Adrenal gland (tissue), 5 donors: ENCODE data around the gene CKS1B.

Source experiments
- POLR2A ChIP-seq, 2 donors: fragments of 450-650 bp; IDR thresholded peaks; one replicate each; pipeline ENCODE4 v1.6.1; 2017; ENCODE audit warnings: antibody characterized with exemption in 2 of 2, mild to moderate bottlenecking in 2 of 2, moderate library complexity in 1 of 2
- TF ChIP-seq, protein P1 (sequence below), 6 experiments: fragments of 450-650 bp in 4 of 6; fragments of 200-600 bp in 2 of 6; sonication (generic) in 1 of 6; IDR thresholded peaks; 1 replicate in 5 of 6; 2 replicates in 1 of 6; pipeline versions ENCODE4 v1.5.1 to v1.8.0; 2016 to 2021; ENCODE audit warnings: antibody characterized with exemption in 6 of 6, mild to moderate bottlenecking in 2 of 6, moderate library complexity in 1 of 6
- donor health status: DM: no; HTN: no; CAD: no.

DNA sequence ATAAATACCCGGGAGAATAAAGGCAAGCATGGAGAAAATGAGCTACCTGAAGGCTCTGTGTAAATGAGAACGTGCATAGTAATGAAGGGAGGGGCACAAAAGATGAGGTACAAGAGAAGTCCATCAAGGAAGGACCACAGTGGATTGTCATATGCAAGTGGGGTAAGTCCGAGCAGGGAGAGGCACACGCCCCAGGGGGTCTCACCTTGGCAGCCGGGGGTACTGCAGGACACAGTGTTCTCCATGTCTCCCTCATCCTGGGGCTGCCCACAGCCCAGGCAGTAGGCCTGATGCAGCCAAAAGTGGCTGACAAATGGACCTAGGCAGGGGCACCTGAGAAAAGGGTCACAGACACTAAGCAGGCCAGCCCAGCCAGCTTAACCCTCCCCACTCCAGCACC lies 49.1 kb downstream of the CKS1B start:
- TF ChIP-seq, protein P1, sequence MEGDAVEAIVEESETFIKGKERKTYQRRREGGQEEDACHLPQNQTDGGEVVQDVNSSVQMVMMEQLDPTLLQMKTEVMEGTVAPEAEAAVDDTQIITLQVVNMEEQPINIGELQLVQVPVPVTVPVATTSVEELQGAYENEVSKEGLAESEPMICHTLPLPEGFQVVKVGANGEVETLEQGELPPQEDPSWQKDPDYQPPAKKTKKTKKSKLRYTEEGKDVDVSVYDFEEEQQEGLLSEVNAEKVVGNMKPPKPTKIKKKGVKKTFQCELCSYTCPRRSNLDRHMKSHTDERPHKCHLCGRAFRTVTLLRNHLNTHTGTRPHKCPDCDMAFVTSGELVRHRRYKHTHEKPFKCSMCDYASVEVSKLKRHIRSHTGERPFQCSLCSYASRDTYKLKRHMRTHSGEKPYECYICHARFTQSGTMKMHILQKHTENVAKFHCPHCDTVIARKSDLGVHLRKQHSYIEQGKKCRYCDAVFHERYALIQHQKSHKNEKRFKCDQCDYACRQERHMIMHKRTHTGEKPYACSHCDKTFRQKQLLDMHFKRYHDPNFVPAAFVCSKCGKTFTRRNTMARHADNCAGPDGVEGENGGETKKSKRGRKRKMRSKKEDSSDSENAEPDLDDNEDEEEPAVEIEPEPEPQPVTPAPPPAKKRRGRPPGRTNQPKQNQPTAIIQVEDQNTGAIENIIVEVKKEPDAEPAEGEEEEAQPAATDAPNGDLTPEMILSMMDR (IDR thresholded peaks at IDR 0.05): no peak
- TF ChIP-seq POLR2A (IDR thresholded peaks at IDR 0.05): no peak
